GM23248 (cell line): ENCODE measurements around the gene CMTM1.
"Not testable (repeated sequence)": the region's sequence is repeated elsewhere in the genome, so short reads cannot be mapped to it uniquely, and the experiment has no call there.

Experiments
- EZH2 ChIP-seq: fragments of 200-600 bp; sonication (generic); IDR thresholded peaks from 2 replicates; pipeline ENCODE4 v1.6.1; 2018; ENCODE audit warnings: antibody characterized with exemption, mild to moderate bottlenecking; ENCODE audit not compliant: insufficient read depth, poor library complexity, severe bottlenecking
- EZH2phosphoT487 ChIP-seq: fragments of 200-600 bp; sonication (generic); IDR thresholded peaks from 2 replicates; pipeline ENCODE4 v1.6.1; 2018; ENCODE audit warnings: antibody characterized with exemption, moderate library complexity, mild to moderate bottlenecking, low read depth; ENCODE audit not compliant: insufficient read depth

- TF ChIP-seq EZH2, EZH2phosphoT487: not testable (repeated sequence)
Measured at GRCh38 chr16:66567270-66567669, 1.0 kb downstream of the CMTM1 start.
